Measurements from ENCODE around the gene KRT6A.
"Not testable (repeated sequence)": the region's sequence is repeated elsewhere in the genome, so short reads cannot be mapped to it uniquely, and the experiment has no call there.

DNA sequence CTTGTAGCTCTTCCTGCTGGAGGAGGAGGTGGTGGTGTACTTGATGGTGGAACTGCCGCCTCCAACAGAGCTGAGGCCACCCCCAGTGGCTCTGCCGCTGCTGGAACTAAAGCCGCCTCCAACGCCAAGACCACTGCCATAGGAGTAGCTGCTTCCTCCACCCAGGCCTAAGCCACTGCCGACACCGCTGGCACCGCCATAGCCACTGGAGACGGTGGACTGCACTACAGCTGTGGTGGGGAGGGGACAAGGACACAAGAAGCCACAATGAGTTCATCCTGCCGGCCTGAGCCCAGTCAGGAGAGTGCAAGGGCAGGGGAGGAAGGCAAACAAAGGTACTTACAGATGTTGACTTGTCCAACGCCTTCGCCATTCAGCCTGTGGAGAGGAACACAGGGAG lies 45.9 kb downstream of the KRT6A start:
- TF ChIP-seq, protein P1, sequence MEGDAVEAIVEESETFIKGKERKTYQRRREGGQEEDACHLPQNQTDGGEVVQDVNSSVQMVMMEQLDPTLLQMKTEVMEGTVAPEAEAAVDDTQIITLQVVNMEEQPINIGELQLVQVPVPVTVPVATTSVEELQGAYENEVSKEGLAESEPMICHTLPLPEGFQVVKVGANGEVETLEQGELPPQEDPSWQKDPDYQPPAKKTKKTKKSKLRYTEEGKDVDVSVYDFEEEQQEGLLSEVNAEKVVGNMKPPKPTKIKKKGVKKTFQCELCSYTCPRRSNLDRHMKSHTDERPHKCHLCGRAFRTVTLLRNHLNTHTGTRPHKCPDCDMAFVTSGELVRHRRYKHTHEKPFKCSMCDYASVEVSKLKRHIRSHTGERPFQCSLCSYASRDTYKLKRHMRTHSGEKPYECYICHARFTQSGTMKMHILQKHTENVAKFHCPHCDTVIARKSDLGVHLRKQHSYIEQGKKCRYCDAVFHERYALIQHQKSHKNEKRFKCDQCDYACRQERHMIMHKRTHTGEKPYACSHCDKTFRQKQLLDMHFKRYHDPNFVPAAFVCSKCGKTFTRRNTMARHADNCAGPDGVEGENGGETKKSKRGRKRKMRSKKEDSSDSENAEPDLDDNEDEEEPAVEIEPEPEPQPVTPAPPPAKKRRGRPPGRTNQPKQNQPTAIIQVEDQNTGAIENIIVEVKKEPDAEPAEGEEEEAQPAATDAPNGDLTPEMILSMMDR (IDR thresholded peaks at IDR 0.05; ENCODE audit: low read depth, low read length, poor library complexity, severe bottlenecking), result not testable (repeated sequence)
- TF ChIP-seq EZH2phosphoT487 (IDR thresholded peaks at IDR 0.05; ENCODE audit: borderline replicate concordance, low read length), result not testable (repeated sequence)
